Immature natural killer cell (primary cell): ENCODE measurements around the gene LRRC49. TPM values are rescaled to one million over a fixed set of nuclear protein-coding genes. Genes with fewer than 3 reads are reported as not detected.

ENCODE experiments used
- DNase-seq, 3 donors: peaks; one replicate each; pipeline ENCODE4 v3.0.0; 2022; ENCODE audit warnings: mixed read lengths in 1 of 3
- H3K27ac Mint-ChIP-seq, 6 donors: one replicate each; pipeline ENCODE4 v1.8.0; 2020; ENCODE audit warnings: mixed read lengths in 6 of 6, mild to moderate bottlenecking in 5 of 6, inconsistent platforms in 4 of 6, moderate library complexity in 3 of 6
- H3K27me3 Mint-ChIP-seq, 3 donors: one replicate each; pipeline ENCODE4 v1.8.0; 2020 to 2021; ENCODE audit warnings: low read depth in 3 of 3, mild to moderate bottlenecking in 3 of 3, mixed read lengths in 3 of 3, moderate library complexity in 3 of 3, inconsistent platforms in 1 of 3
- H3K36me3 Mint-ChIP-seq, 3 donors: one replicate each; pipeline ENCODE4 v1.8.0; 2020; ENCODE audit warnings: mixed read lengths in 3 of 3, inconsistent platforms in 2 of 3, mild to moderate bottlenecking in 2 of 3
- H3K4me1 Mint-ChIP-seq, 2 donors: one replicate each; pipeline ENCODE4 v1.8.0; 2020; ENCODE audit warnings: inconsistent platforms in 2 of 2, mild to moderate bottlenecking in 2 of 2, mixed read lengths in 2 of 2, moderate library complexity in 1 of 2
- H3K4me3 Mint-ChIP-seq, 5 donors: one replicate each; pipeline ENCODE4 v1.8.0; 2020; ENCODE audit warnings: mild to moderate bottlenecking in 5 of 5, mixed read lengths in 5 of 5, inconsistent platforms in 3 of 5, moderate library complexity in 3 of 5
- H3K9me3 Mint-ChIP-seq, 6 donors: one replicate each; pipeline ENCODE4 v1.8.0; 2020; ENCODE audit warnings: mild to moderate bottlenecking in 6 of 6, mixed read lengths in 6 of 6, inconsistent platforms in 4 of 6, moderate library complexity in 3 of 6
- polyA plus RNA-seq, 3 donors: library from polyadenylated mRNA; unstranded; fragments of 300-500 nt; fragmentation: Illumina TruSeq; gene quantifications; one replicate each; pipeline ENCODE4 v1.2.3, GENCODE V29; 2021

Gene LRRC49
- polyA plus RNA-seq, 3 donors from 2014 or later: 0.68 TPM; not detected in 2

- H3K27me3 Mint-ChIP-seq: peaks cover 3 to 10% (median 5%) of the 10 kb centered on the region in 3 donors
- DNase-seq: no peak
- H3K27ac Mint-ChIP-seq: no peak overlapping the region
- H3K9me3 Mint-ChIP-seq: peaks cover 0 to 1% (median 0%) of the 10 kb centered on the region in 6 donors
- H3K4me3 Mint-ChIP-seq: no peak overlapping the region
- H3K4me1 Mint-ChIP-seq: no peaks in the 10 kb centered on the region
- H3K36me3 Mint-ChIP-seq: no peaks in the 10 kb centered on the region
Observed at GRCh38 chr15:71078506-71079207, 186.0 kb downstream of the LRRC49 start.

- Mint-ChIP-seq H3K4me3 (no peak overlapping the region), H3K9me3 (peaks cover 0 to 4% (median 0%) of the 10 kb centered on the region in 6 donors), H3K27me3 (peaks cover 5 to 10% (median 6%) of the 10 kb centered on the region in 3 donors), H3K4me1 (no peaks in the 10 kb centered on the region), H3K36me3 (no peaks in the 10 kb centered on the region), H3K27ac (no peak overlapping the region)
- no peak for DNase-seq
Observed at GRCh38 chr15:71079208-71080044, 186.8 kb downstream of the LRRC49 start.

GRCh38 chr15:71080166-71080565 lies 187.5 kb downstream of the LRRC49 start:
- Mint-ChIP-seq H3K27ac (no peak overlapping the region), H3K4me3 (no peak overlapping the region), H3K9me3 (peaks cover 0 to 4% (median 0%) of the 10 kb centered on the region in 6 donors), H3K4me1 (no peaks in the 10 kb centered on the region), H3K36me3 (no peaks in the 10 kb centered on the region), H3K27me3 (peaks cover 5 to 10% (median 6%) of the 10 kb centered on the region in 3 donors)
- no peak for DNase-seq

GRCh38 chr15:71080705-71081104 lies 188.1 kb downstream of the LRRC49 start:
- Mint-ChIP-seq H3K4me3 (no peak overlapping the region), H3K27me3 (peaks cover 5 to 10% (median 6%) of the 10 kb centered on the region in 3 donors), H3K9me3 (peaks cover 0 to 4% (median 0%) of the 10 kb centered on the region in 6 donors), H3K36me3 (no peaks in the 10 kb centered on the region), H3K27ac (no peak overlapping the region), H3K4me1 (no peaks in the 10 kb centered on the region)
- no peak for DNase-seq

- Mint-ChIP-seq H3K4me1 (no peaks in the 10 kb centered on the region), H3K4me3 (no peak overlapping the region), H3K27me3 (peaks cover 5 to 10% (median 8%) of the 10 kb centered on the region in 3 donors), H3K27ac (no peak overlapping the region), H3K9me3 (peaks cover 0 to 4% (median 0%) of the 10 kb centered on the region in 6 donors), H3K36me3 (no peaks in the 10 kb centered on the region)
- no peak for DNase-seq
Observed at GRCh38 chr15:71082803-71083202, 190.2 kb downstream of the LRRC49 start.

GRCh38 chr15:71083349-71083748 lies 190.7 kb downstream of the LRRC49 start:
- no peaks in the 10 kb centered on the region for H3K4me1 Mint-ChIP-seq
- no peak overlapping the region for H3K27ac Mint-ChIP-seq
- no peak for DNase-seq
- H3K9me3 Mint-ChIP-seq: peaks cover 0 to 4% (median 0%) of the 10 kb centered on the region in 6 donors
- no peaks in the 10 kb centered on the region for H3K36me3 Mint-ChIP-seq
- H3K27me3 Mint-ChIP-seq: peaks cover 6 to 10% (median 8%) of the 10 kb centered on the region in 3 donors
- H3K4me3 Mint-ChIP-seq: no peak overlapping the region

GRCh38 chr15:71084264-71084663 lies 191.6 kb downstream of the LRRC49 start:
- no peaks in the 10 kb centered on the region for H3K36me3 Mint-ChIP-seq
- H3K9me3 Mint-ChIP-seq: peaks cover 0 to 4% (median 0%) of the 10 kb centered on the region in 6 donors
- no peak for DNase-seq
- H3K4me3 Mint-ChIP-seq: no peak overlapping the region
- H3K27me3 Mint-ChIP-seq: peaks cover 6 to 10% (median 8%) of the 10 kb centered on the region in 3 donors
- no peak overlapping the region for H3K27ac Mint-ChIP-seq
- no peaks in the 10 kb centered on the region for H3K4me1 Mint-ChIP-seq

- no peak overlapping the region for H3K27ac Mint-ChIP-seq
- DNase-seq: no peak
- H3K27me3 Mint-ChIP-seq: peaks cover 6 to 10% (median 8%) of the 10 kb centered on the region in 3 donors
- no peaks in the 10 kb centered on the region for H3K4me1 Mint-ChIP-seq
- H3K36me3 Mint-ChIP-seq: no peaks in the 10 kb centered on the region
- H3K4me3 Mint-ChIP-seq: no peak overlapping the region
- H3K9me3 Mint-ChIP-seq: peaks cover 0 to 4% (median 0%) of the 10 kb centered on the region in 6 donors
Observed at GRCh38 chr15:71085809-71086208, 193.2 kb downstream of the LRRC49 start.

GRCh38 chr15:71088155-71088554 lies 195.5 kb downstream of the LRRC49 start:
- no peak for DNase-seq
- H3K27me3 Mint-ChIP-seq: peaks cover 0 to 7% (median 4%) of the 10 kb centered on the region in 3 donors
- no peak overlapping the region for H3K27ac Mint-ChIP-seq
- H3K9me3 Mint-ChIP-seq: peaks cover 0 to 4% (median 0%) of the 10 kb centered on the region in 6 donors
- no peaks in the 10 kb centered on the region for H3K36me3 Mint-ChIP-seq
- no peak overlapping the region for H3K4me3 Mint-ChIP-seq
- H3K4me1 Mint-ChIP-seq: no peaks in the 10 kb centered on the region

- Mint-ChIP-seq H3K9me3 (peaks cover 0 to 4% (median 0%) of the 10 kb centered on the region in 6 donors), H3K4me1 (no peaks in the 10 kb centered on the region), H3K4me3 (no peak overlapping the region), H3K36me3 (no peaks in the 10 kb centered on the region), H3K27me3 (peaks cover 0 to 10% (median 3%) of the 10 kb centered on the region in 3 donors), H3K27ac (no peak overlapping the region)
- no peak for DNase-seq
Observed at GRCh38 chr15:71088683-71089082, 196.1 kb downstream of the LRRC49 start.

GRCh38 chr15:71089801-71090200 lies 197.2 kb downstream of the LRRC49 start:
- Mint-ChIP-seq H3K27ac (no peak overlapping the region), H3K4me1 (no peaks in the 10 kb centered on the region), H3K27me3 (peaks cover 0 to 8% (median 2%) of the 10 kb centered on the region in 3 donors), H3K4me3 (no peak overlapping the region), H3K9me3 (no peaks in the 10 kb centered on the region), H3K36me3 (no peaks in the 10 kb centered on the region)
- DNase-seq: no peak

GRCh38 chr15:71091601-71092000 lies 199.0 kb downstream of the LRRC49 start:
- Mint-ChIP-seq H3K27me3 (peaks cover 0 to 8% (median 2%) of the 10 kb centered on the region in 3 donors), H3K36me3 (no peaks in the 10 kb centered on the region), H3K27ac (no peak overlapping the region), H3K4me1 (no peaks in the 10 kb centered on the region), H3K9me3 (no peaks in the 10 kb centered on the region), H3K4me3 (no peak overlapping the region)
- DNase-seq: no peak

GRCh38 chr15:71092056-71092600 lies 199.5 kb downstream of the LRRC49 start:
- Mint-ChIP-seq H3K27me3 (peaks cover 0 to 8% (median under 1%) of the 10 kb centered on the region in 3 donors), H3K4me3 (no peak overlapping the region), H3K36me3 (no peaks in the 10 kb centered on the region), H3K9me3 (no peaks in the 10 kb centered on the region), H3K27ac (no peak overlapping the region), H3K4me1 (no peaks in the 10 kb centered on the region)
- DNase-seq: no peak
